GM21717 (cell line): Measurements from ENCODE around the gene COLEC12.
A peak's percentile ranks its signal among the peaks of the same experiment; 100 is the strongest.

Experiments used
- ATAC-seq: cut with Tn5 transposase; IDR thresholded peaks from one replicate; pipeline ENCODE4 v1.9.1; 2021; ENCODE audit warnings: mild to moderate bottlenecking, moderate library complexity; ENCODE audit not compliant: unreplicated experiment

Gene COLEC12

DNA sequence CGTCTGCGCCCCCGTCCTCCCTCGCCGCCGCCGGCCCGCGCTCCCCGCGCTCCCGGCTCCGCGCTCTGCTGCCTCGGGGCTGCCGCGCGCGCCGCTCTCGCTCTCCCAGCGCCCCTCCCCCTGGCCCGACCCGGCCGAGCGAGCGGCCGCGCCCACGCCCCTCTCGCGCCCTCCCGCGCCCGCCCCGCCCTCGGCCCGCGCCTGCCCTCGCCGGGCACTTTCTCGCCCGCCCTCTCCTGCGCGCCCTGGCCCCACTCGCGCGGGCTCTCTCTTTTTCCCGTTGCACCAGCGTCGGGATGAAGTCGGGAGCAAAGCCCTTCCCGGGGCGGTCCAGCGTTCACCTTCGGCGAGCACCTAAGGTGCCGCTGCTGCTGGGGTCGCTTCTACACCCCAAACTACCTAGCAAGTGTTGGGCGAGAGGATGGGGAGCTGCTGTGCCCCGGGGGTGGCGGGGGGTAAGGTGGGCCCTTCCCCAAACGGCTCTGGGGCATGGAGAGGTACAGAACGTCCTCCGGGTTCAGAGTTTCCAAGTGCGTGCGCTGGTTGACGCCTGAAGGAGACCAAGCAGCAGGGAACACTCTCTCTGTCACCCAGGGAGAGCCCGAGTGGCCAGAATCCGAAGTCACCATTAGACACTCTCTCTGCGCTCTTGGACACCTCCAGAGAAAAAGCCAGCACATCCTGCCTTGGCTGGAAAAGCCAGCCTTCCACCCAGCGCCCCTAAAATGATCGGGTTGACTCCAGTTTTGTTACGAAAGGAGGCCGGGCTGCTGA is at the start of gene COLEC12:
TSS of gene COLEC12 (minus strand) at position 70 of the 774 bp plus-strand sequence. CDS start 187 bp downstream, outside the sequence.
- no peak for ATAC-seq

DNA sequence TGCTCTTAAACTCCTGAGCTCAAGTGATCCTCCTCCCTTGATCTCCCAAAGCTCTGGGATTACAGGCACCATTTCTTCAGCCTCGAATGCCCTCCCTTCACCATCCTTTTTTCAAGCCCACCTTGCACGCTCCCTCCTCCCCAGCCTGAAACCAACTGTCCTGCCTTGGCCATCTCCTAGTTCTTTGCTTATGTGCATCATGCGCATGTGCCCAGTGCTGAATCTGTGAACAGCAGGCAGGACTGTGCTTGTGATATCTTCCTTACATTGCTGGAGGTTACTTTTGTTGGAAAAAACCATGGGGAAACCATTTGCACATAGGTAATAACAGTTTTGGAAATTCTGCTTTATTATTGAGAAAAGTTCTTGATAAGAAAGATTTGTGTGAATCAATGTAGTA is 49.5 kb upstream of the COLEC12 start:
- ATAC-seq, result no peak

DNA sequence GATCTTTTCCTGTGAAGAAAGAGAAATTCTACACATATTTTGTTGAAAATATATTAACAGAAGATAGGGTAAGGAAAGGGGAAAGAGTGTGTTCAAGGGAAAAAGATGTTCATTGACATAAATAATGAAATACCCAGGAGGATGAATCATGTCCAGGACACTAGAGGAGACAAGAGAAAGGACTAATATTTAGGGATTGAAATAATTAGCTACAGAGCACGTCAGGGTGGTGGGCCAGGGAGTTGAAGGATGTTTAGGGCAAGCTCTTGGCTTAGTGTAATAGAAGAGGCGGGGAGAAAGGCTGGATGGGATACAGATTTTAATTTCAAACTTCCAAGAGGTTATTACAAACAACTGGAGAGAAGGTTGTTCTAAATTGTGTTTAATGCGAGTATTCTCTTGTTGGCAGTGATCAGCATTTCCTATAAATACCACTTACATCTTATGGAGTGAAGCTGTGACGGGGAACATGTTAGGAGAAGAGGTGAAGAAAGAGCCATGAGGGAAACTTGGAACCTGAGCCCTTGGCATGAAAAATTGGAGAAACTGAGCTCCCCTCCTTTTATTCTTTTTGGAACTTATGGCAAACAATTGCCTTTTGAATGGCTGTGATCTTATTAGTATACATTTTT is 43.1 kb upstream of the COLEC12 start:
- ATAC-seq, result no peak

DNA sequence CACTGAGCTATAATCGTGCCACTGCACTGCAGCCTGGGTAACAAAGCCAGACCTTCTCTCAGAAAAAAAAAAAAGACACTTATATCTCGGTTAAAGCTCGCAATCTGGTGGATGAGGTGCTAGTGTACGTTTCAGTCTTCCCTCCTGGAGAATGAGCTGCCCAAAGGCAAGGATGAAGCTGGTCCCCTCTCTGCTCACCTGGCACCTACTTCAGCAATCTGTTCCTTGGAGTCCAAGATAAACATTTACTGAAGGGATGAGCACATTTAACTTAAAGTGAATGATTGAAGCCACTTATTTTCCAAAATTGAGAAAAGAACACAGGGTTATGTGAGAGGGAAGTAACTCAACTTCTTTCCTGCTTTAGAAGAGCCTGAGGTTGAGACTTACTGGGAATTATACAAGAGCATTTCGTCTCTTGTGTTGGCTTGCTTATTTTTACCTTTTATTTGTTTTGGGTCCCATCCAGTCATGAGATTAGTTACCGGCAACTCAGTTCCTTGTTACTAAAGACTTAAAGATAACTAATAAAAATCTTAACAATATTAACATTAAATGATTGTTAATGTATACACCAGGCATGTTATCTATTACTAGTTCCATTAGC is 33.6 kb upstream of the COLEC12 start:
- no peak for ATAC-seq

DNA sequence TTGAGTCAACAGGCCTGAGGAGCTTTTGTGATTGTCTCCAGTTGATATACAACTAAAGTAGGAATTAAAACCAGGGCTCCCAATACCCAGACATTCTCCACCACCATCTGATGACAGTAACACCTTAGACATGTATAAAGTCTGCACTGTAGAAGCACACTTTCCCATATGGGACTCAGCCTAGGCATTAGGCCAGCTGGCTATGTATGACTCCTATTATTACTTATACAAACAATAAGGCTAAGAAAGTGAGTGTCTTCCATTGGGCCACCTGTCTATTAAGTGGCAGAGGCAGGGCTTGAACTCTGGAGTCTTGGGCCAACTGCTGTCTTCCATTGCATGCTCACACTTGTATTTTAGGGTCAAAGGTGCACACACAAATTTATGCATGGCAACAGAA is 32.1 kb upstream of the COLEC12 start:
- ATAC-seq, result no peak

DNA sequence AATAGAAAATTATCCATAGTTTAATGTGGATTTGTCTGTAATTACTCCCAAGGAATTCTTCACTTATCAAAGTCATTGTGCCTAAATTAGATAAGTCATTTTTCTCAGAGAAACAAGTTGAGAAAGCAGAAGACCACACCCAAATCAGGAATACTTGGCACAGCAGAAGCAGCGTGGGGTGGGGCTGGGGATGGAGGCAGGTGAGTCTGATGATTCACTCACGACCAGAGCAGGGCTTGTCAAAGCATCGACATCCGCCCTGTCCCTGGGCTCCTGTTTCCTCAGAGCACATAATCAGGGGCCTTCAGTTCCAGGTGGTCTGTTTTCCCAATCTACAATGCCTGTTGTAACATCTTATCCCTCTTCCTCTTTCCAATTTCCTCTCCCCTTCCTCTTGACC is 31.5 kb upstream of the COLEC12 start:
- no peak for ATAC-seq

DNA sequence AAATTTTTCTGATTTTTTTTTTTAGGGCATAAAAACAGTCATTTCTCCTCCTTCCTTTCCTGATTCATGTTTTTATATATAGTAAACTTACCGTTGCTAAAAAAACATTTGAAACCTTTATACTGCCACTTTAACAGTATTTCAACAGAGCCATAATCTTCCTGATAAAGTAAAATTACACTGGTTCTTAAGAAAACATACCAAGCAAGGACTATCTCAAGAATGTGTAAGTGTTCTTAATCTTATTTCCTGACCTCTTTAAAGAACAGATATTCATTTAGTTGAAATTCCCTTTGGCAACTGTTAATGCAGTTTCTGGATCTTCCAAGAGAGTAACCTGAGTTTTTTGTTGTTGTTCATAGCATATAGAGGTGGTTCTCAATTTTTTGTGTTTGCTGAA is 26.6 kb upstream of the COLEC12 start:
- no peak for ATAC-seq

DNA sequence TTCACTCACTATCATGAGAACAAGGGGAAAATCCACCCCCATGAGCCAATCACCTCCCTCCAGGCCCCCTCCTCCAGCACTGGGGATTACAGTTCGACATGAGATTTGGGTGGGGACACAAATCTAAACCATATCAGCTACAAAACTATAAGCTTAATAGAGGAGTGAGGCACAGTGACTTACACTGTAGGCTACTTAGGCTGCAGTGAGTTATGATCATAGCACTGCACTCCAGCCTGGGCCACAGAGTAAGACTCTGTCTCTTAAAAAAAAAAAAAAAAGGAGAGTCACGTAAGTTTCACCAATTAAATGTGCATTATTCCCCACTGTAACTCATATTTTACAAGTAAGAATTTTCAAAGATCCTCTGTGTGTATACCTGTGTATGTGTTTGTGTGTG is 26.2 kb upstream of the COLEC12 start:
- ATAC-seq, result no peak

DNA sequence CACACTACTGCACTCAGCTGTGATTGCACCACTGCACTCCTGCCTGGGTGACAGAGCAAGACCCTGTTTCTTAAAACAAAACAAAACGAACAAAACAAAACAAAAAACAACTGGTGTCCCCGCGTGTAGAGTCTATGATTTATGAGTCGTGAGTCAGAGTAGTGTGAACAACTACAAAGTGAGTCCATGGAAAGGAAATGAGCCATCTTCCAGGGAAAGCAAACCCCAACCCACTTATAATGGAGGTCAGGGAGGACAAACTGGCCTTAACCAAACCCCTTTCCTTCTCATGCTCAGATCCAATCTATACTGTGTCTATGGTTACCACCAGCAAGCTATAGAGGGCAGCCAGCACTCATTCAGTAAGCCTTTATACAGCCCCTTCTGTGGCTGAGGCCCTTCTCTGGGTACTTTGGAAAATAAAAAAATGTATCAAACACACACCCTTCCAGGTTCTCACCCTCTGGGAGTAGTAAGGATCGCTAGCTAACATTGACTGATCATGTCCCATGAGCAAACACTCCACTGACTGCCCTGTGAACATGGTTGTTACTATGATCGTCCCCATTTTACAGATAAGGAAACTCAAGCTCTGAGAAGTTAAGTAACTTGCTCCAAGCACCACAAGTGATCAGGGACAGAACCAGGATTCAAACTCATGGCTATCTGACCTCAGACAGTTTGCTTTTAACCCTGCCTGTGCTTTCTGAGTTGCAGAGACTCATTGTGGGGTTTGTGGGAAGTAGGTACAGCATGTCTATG is 24.7 kb upstream of the COLEC12 start:
- ATAC-seq, result no peak

DNA sequence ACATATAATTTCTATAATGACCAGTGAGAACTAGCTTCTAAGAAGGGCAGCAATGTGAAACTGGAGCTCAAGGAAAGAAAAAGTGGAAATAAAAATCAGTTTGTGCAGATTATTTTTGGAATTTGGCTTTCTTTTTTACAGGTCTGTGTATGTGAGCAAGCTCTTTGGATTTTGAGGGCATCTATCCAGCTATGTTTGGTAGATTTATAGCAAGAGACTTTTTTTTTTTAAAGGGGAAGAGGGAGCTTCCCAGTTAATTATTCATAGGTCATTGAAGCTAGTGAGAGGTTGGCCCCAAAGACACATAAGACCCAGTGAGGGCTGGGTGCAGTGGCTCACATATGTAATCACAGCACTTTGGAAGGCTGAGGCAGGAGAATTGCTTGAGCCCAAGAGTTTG is 24.0 kb upstream of the COLEC12 start:
- ATAC-seq, result no peak

DNA sequence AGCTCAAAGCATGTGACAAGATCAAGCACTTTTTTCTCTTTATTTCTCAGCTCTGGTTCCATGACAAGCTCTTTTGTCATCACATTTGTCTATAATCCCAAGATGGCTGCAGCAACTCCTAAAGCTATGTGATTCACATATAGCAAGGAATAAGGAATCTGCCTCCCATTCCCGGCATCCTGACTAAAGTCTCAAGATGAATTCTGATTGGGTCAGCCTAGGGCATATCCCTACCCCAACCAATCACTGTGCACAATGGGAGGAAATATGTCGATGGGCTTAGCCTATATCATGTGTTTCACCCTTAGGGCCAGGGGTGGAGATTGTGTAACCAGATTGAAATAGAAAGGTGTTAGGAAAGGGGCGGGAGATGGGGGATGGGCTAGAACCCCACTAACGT is 23.1 kb upstream of the COLEC12 start:
- no peak for ATAC-seq

DNA sequence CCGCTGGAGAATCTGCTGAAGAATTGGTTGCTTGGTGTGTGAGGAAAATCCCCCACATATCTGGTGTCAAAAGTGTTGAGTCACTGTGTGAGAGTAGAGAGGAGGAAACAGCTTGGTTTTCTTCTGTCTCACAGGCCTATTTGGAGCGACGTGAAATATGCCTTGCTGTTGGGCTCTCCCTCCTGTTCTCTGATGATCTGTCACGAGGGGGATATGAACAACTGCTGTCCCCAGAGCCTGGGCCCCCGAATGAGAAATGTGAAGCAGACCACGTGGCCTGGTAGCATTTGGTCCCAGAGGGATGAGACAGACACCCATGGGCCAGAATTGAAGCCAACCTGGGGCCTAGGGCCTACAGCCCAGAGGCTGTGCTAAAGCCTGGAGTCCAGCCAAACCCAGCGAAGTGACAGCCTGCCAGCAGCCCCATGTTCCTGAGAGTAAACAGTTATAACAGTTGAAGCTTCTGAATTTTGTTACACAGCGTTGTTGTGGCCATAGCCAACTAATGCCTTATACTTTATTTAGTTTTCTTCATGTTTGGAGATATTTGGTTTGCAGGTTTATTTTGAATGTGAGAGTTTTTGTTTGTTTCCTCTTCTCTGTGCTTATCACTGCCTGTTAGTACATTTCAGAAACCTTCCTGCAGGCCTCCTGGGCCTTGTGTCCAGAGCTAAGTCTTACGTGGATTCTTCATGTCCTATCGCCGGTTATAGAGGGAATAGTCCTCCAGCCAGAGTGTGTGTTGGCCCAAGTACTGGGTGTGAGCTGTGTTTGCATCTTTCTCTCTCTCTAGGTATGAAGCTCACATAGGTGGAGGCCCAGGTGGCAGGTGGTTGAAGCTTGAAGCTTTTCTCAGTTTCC is 18.7 kb upstream of the COLEC12 start:
- peak; percentile 86 for ATAC-seq

DNA sequence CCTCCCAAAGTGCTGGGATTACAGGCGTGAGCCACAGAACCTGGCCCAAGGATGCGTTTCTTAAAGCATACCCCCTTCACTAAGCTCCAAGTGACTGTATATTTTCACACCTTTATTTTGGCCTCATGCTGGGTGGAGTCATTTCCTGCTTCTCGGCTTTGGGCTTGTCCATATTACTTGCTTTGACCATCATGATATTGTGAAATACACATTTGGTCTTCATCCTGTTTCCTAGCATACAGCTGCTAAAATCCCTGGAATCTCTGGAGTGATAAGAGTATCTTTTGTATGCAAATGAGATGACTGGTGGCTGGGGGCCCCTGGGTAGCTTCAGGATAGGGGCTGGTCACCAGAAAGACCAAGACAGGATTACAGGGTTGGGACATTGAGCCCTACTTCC is 17.6 kb upstream of the COLEC12 start:
- ATAC-seq, result no peak

DNA sequence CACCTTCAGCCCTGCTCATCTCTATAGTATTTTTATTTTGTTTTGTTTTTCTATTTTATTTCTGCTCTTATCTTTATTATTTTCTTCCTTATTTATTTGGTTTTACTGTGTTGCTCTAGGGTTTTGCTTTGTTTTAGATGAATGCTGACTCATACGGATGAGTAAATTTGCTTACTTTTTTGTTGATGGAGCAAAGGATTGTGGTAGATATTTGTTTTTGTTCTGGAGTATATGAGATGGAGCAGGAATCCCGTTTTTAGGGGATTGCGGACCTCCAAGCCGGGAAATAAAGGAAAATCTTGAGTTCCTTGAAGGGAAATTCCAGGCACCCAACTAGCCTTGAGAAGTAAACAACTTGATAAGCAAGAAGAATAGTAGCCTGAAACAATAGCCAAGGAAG is 15.3 kb upstream of the COLEC12 start:
- no peak for ATAC-seq

DNA sequence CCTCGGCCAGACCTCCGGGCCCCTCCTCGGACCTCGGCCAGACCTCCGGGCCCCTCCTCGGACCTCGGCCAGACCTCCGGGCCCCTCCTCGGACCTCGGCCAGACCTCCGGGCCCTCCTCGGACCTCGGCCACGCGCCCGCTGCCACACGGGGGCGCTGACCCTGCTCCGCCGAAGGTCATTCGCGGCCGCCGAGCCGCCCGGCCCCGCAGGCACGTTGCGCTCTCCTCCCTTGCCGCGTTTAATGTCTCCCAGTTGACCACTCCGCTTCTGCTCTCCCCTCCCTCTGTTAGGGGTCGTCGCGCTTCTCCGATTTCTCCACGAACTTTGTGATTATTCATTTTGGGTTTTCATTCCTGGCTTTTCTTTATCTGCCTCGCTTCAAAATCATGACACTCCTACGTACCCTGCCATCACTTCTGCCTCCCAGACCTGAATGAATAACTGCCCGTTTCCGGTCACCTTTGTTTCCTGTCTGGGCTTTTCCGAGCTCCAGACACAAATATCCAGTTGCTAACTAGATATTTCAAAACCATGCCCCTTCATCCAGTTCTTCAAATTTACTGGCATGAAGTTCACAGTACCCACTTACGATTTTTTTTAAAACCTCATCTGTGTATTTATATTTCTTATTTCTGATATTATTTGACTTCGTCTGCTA is 14.8 kb upstream of the COLEC12 start:
- no peak for ATAC-seq

DNA sequence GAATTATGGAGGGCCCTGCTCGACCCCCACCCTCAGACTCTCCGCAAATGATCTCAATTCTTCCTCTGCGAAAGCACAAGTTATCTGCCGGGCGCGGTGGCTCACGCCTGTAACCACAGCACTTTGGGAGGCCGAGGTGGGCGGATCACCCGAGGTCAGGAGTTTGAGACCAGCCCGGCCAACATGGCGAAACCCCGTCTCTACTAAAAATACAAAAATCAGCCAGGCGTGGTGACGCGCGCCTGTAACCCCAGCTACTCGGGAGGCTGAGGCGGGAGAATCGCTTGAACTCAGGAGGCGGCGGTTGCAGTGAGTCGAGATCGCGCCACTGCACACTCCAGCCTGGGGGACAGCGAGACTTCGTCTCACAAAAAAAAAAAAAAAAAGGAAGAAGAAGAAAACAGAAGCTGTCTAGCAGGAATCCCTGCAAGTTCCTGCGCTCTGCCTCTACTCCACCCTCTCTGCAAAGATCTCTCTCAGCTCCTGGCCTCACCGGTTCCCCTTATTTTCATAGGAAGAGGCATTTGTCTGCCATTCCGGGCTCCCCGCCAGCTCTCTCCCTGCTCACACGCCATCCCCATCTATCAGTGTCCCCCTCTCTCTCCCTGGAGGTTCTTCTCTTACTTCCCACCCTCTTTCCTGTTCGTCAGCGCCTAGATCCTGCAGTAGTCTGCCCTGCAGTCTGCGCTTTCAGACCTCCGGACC is 13.5 kb upstream of the COLEC12 start:
- no peak for ATAC-seq

DNA sequence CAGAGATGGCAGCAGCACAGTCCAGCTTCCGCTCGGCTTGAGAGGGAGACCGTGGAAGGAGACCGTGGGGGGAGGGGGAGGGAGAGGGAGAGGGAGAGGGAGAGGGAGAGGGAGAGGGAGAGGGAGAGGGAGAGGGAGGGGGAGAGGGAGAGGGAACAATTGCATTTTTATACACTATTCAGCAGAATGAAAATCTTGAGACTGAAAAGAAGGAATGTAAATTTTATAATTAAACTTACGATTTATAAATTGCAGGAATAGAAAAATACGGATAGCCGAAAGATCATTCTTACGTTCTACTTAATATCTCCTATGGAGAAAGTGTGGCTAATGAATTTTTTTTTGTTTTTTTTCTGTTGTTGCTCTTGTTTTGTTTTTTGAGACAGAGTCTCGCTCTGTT is 12.5 kb upstream of the COLEC12 start:
- no peak for ATAC-seq

DNA sequence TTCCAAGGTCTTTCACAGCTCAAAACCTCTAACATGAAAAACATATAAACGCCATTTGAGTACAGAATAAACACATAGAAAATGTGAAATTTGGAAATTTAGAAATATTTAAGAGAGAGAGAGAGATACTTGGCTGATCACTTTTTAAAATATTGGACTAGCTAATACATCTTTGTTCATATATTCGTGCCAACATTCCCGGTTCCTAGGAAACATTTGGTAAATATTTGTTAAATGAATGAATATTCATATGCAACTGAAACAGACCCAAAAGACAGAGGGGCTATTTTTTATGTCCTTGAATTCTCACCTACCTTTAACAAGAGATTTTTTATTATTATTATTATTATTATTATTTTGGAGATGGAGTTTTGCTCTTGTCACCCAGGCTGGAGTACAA is 8.3 kb upstream of the COLEC12 start:
- no peak for ATAC-seq

DNA sequence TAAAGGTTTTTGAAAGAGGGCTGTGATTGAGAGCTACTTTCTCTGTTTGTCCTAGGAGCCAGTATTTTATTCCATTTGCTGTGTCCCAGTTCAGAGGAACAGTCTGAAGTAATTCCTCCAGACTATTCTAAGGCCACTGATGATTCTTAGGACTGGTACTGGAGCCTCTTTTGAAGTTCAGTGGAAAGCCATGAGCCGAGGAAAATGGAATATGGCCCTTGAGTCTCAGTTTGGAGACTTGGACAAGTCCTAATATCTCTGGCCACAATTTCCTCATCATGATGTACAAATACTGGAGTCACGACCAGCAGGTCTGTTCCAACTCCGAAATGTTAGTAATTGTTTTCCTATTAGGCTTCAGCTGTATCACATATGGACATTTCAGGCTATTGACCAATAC is 7.1 kb upstream of the COLEC12 start:
- ATAC-seq, result no peak
